Upper lobe of right lung (tissue), 1 donor: ENCODE measurements around the gene GPR143. TPM values are rescaled to one million over a fixed set of nuclear protein-coding genes. Genes with fewer than 3 reads are reported as not detected.

Source experiments
- ATAC-seq: fragments of 200-7000 bp; cut with Tn5 transposase; one replicate; pipeline ENCODE4 v1.9.1; 2020; ENCODE audit warnings: mild to moderate bottlenecking, moderate library complexity
- DNase-seq: peaks from one replicate; pipeline ENCODE4 v3.0.0-alpha.2; 2020
- H3K27ac ChIP-seq: fragments of 200-600 bp; one replicate; pipeline ENCODE4 v1.8.0; 2022
- H3K27me3 ChIP-seq: fragments of 200-600 bp; one replicate; pipeline ENCODE4 v1.8.0; 2022; ENCODE audit warnings: mild to moderate bottlenecking
- H3K36me3 ChIP-seq: fragments of 200-600 bp; one replicate; pipeline ENCODE4 v1.8.0; 2022
- H3K4me1 ChIP-seq: fragments of 200-600 bp; one replicate; pipeline ENCODE4 v1.8.0; 2022
- H3K4me3 ChIP-seq: fragments of 200-600 bp; one replicate; pipeline ENCODE4 v1.8.0; 2022; ENCODE audit warnings: mild to moderate bottlenecking
- H3K9me3 ChIP-seq: fragments of 200-600 bp; one replicate; pipeline ENCODE4 v1.8.0; 2022
- CTCF ChIP-seq: fragments of 200-600 bp; IDR thresholded peaks from one replicate; pipeline ENCODE4 v1.8.0; 2022; ENCODE audit warnings: antibody characterized with exemption
- intact Hi-C: fragments of 100-400 bp; cut with DNase I; formaldehyde crosslinking; loops from one replicate; pipeline ENCODE4 v1.11.0; 2022
- total RNA-seq: library from RNA; stranded (reverse); fragmentation: NEBNext Ultra II Directional; extraction: Animal tissue kit (Norgen Biotek cat#: 25700); gene quantifications from one replicate; pipeline ENCODE4 v1.2.1, GENCODE V29; 2021
- donor health status: DM: no; HTN: yes; CAD: no; lungs with severe emphysema.

The GPR143 gene
- total RNA-seq, 1 donor from 2014 or later, result 1.6 TPM

GRCh38 chrX:9717376-9717775 is 48.3 kb downstream of the GPR143 start:
- ATAC-seq, result no peak

GRCh38 chrX:9710332-9710731 is 55.3 kb downstream of the GPR143 start:
- H3K4me1 ChIP-seq, result peaks cover 2% of the 10 kb centered on the region
- no peak for TF ChIP-seq CTCF
- DNase-seq, result no peak
- no peaks in the 10 kb centered on the region for H3K27me3 ChIP-seq
- intact Hi-C loops, result no loop called here
- no peak overlapping the region for H3K4me3 ChIP-seq
- H3K9me3 ChIP-seq, result no peaks in the 10 kb centered on the region
- peaks cover 9% of the 10 kb centered on the region for H3K36me3 ChIP-seq
- H3K27ac ChIP-seq, result no peak overlapping the region
- ATAC-seq, result no peak

More at GRCh38 chrX:9717376-9717775, 48.3 kb downstream of the GPR143 start:
- Histone ChIP-seq H3K27ac (no peak overlapping the region), H3K9me3 (no peaks in the 10 kb centered on the region), H3K36me3 (no peaks in the 10 kb centered on the region), H3K4me3 (no peak overlapping the region), H3K4me1 (no peaks in the 10 kb centered on the region), H3K27me3 (no peaks in the 10 kb centered on the region)
- no peak for DNase-seq
- intact Hi-C loops, result no loop called here
- no peak for TF ChIP-seq CTCF

- no peaks in the 10 kb centered on the region for H3K27me3 ChIP-seq
- H3K27ac ChIP-seq, result no peak overlapping the region
- H3K4me3 ChIP-seq, result no peak overlapping the region
- H3K4me1 ChIP-seq, result peaks cover 2% of the 10 kb centered on the region
- peak; percentile 76 for TF ChIP-seq CTCF
- intact Hi-C loops, result no loop called here
- peaks cover 9% of the 10 kb centered on the region for H3K36me3 ChIP-seq
- no peaks in the 10 kb centered on the region for H3K9me3 ChIP-seq
- DNase-seq (peak; percentile 83), ATAC-seq (peak; percentile 94)
These were observed 56.6 kb downstream of the GPR143 start for GRCh38 chrX:9708923-9709553.

- Histone ChIP-seq H3K4me1 (peaks cover 2% of the 10 kb centered on the region), H3K4me3 (no peak overlapping the region), H3K36me3 (peaks cover 9% of the 10 kb centered on the region), H3K27me3 (no peaks in the 10 kb centered on the region), H3K9me3 (no peaks in the 10 kb centered on the region), H3K27ac (no peak overlapping the region)
- no peak for TF ChIP-seq CTCF
- no peak for DNase-seq
- ATAC-seq, result no peak
- intact Hi-C loops, result no loop called here
These were observed 57.6 kb downstream of the GPR143 start for GRCh38 chrX:9708086-9708485.

- ATAC-seq, result no peak
- intact Hi-C loops, result no loop called here
- peaks cover 9% of the 10 kb centered on the region for H3K36me3 ChIP-seq
These were observed 58.2 kb downstream of the GPR143 start for GRCh38 chrX:9707306-9708033.

More at GRCh38 chrX:9707306-9708033, 58.2 kb downstream of the GPR143 start:
- DNase-seq, result no peak
- TF ChIP-seq CTCF, result no peak
- H3K9me3 ChIP-seq, result no peaks in the 10 kb centered on the region
- H3K4me3 ChIP-seq, result no peak overlapping the region
- peaks cover 2% of the 10 kb centered on the region for H3K4me1 ChIP-seq
- no peak overlapping the region for H3K27ac ChIP-seq
- H3K27me3 ChIP-seq, result no peaks in the 10 kb centered on the region
